Right atrium auricular region (tissue), 2 donors: ENCODE results near the gene CUZD1. TPM values are rescaled to one million over a fixed set of nuclear protein-coding genes. Genes with fewer than 3 reads are reported as not detected.
"Not testable (repeated sequence)": the region's sequence is repeated elsewhere in the genome, so short reads cannot be mapped to it uniquely, and the experiment has no call there.

Experiments used
- DNase-seq: peaks from one replicate; pipeline ENCODE4 v3.0.0-alpha.2; 2019; ENCODE audit warnings: low spot score
- H3K27ac ChIP-seq, 2 donors: fragments of 200-600 bp; sonication (generic); 1 replicate in 1 of 2; 2 replicates in 1 of 2; pipeline ENCODE4 v1.5.1; 2016 to 2019
- H3K27me3 ChIP-seq, 2 donors: fragments of 200-600 bp; sonication (generic); one replicate each; pipeline versions ENCODE4 v1.5.1 to v1.6.0; 2017 to 2019
- H3K36me3 ChIP-seq: fragments of 200-600 bp; sonication (generic); one replicate; pipeline ENCODE4 v1.5.1; 2016
- H3K4me1 ChIP-seq, 2 donors: fragments of 200-600 bp; sonication (generic); one replicate each; pipeline versions ENCODE4 v1.5.1 to v1.6.0; 2017 to 2019
- H3K4me3 ChIP-seq, 2 donors: fragments of 200-600 bp; sonication (generic); 1 replicate in 1 of 2; 2 replicates in 1 of 2; pipeline ENCODE4 v1.5.1; 2017 to 2019; ENCODE audit warnings: mild to moderate bottlenecking in 1 of 2, moderate library complexity in 1 of 2
- H3K9me3 ChIP-seq, 2 donors: fragments of 200-600 bp; sonication (generic); one replicate each; pipeline ENCODE4 v1.5.1; 2019
- total RNA-seq, 2 donors: library from RNA; depleted of rRNA; stranded (reverse); fragments of >200 nt; gene quantifications; one replicate each; pipeline ENCODE4 v1.1.0, GENCODE V29; 2016
- TF ChIP-seq, protein P1 (sequence below), 2 donors: fragments of 200-600 bp; sonication (generic); IDR thresholded peaks; one replicate each; pipeline ENCODE4 v1.5.1; 2019; ENCODE audit warnings: antibody characterized with exemption in 2 of 2

CUZD1 gene
- total RNA-seq, 2 donors from 2014 or later, result 0.31 TPM; not detected in 1

- H3K9me3 ChIP-seq, result no peaks in the 10 kb centered on the region
- H3K4me1 ChIP-seq, result no peaks in the 10 kb centered on the region
- DNase-seq, result no peak
- no peaks in the 10 kb centered on the region for H3K27me3 ChIP-seq
- no peaks in the 10 kb centered on the region for H3K36me3 ChIP-seq
- no peak overlapping the region for H3K4me3 ChIP-seq
- TF ChIP-seq, protein P1, sequence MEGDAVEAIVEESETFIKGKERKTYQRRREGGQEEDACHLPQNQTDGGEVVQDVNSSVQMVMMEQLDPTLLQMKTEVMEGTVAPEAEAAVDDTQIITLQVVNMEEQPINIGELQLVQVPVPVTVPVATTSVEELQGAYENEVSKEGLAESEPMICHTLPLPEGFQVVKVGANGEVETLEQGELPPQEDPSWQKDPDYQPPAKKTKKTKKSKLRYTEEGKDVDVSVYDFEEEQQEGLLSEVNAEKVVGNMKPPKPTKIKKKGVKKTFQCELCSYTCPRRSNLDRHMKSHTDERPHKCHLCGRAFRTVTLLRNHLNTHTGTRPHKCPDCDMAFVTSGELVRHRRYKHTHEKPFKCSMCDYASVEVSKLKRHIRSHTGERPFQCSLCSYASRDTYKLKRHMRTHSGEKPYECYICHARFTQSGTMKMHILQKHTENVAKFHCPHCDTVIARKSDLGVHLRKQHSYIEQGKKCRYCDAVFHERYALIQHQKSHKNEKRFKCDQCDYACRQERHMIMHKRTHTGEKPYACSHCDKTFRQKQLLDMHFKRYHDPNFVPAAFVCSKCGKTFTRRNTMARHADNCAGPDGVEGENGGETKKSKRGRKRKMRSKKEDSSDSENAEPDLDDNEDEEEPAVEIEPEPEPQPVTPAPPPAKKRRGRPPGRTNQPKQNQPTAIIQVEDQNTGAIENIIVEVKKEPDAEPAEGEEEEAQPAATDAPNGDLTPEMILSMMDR (IDR thresholded peaks at IDR 0.05), result no peak
- H3K27ac ChIP-seq, result no peak overlapping the region
These were observed 19.2 kb upstream of the CUZD1 start for GRCh38 chr10:122864901-122865300.

DNA sequence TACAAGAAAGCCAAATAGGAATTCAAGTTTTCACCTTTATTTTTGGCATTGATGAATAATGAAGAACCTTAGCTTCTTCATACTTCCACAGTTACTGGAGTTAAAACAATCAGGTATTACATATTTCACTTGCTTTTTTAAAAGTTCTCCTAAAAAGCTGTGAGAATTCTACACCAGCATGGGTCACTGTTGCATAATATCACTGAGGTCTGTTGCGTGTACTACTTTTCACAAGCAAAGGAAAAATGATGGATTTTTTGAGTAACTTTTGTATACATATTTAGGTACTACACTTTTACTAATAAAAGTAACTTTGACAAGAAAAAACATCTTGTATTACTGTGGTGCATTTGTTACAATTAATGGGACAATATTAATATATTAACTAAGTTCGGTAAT is 18.5 kb upstream of the CUZD1 start:
- TF ChIP-seq, protein P1 (IDR thresholded peaks at IDR 0.05), result no peak
- Histone ChIP-seq H3K27me3 (no peaks in the 10 kb centered on the region), H3K36me3 (no peaks in the 10 kb centered on the region), H3K9me3 (no peaks in the 10 kb centered on the region), H3K4me3 (no peak overlapping the region), H3K27ac (no peak overlapping the region), H3K4me1 (no peaks in the 10 kb centered on the region)
- no peak for DNase-seq

GRCh38 chr10:122863216-122864193 is 17.8 kb upstream of the CUZD1 start:
- TF ChIP-seq, protein P1 (IDR thresholded peaks at IDR 0.05), result no peak
- Histone ChIP-seq H3K4me1 (no peaks in the 10 kb centered on the region), H3K27me3 (no peaks in the 10 kb centered on the region), H3K27ac (no peak overlapping the region), H3K9me3 (no peaks in the 10 kb centered on the region), H3K36me3 (no peaks in the 10 kb centered on the region), H3K4me3 (no peak overlapping the region)
- DNase-seq, result no peak

GRCh38 chr10:122861711-122862161 is 16.1 kb upstream of the CUZD1 start:
- Histone ChIP-seq H3K27me3 (no peaks in the 10 kb centered on the region), H3K27ac (no peak overlapping the region), H3K36me3 (no peaks in the 10 kb centered on the region), H3K4me1 (no peaks in the 10 kb centered on the region), H3K9me3 (no peaks in the 10 kb centered on the region), H3K4me3 (no peak overlapping the region)
- no peak for DNase-seq
- TF ChIP-seq, protein P1 (IDR thresholded peaks at IDR 0.05), result no peak

GRCh38 chr10:122859527-122859926 is 13.9 kb upstream of the CUZD1 start:
- H3K9me3 ChIP-seq, result no peaks in the 10 kb centered on the region
- no peak overlapping the region for H3K27ac ChIP-seq
- H3K4me1 ChIP-seq, result no peaks in the 10 kb centered on the region
- DNase-seq, result no peak
- no peak overlapping the region for H3K4me3 ChIP-seq
- H3K36me3 ChIP-seq, result no peaks in the 10 kb centered on the region
- TF ChIP-seq, protein P1 (IDR thresholded peaks at IDR 0.05), result no peak
- no peaks in the 10 kb centered on the region for H3K27me3 ChIP-seq

DNA sequence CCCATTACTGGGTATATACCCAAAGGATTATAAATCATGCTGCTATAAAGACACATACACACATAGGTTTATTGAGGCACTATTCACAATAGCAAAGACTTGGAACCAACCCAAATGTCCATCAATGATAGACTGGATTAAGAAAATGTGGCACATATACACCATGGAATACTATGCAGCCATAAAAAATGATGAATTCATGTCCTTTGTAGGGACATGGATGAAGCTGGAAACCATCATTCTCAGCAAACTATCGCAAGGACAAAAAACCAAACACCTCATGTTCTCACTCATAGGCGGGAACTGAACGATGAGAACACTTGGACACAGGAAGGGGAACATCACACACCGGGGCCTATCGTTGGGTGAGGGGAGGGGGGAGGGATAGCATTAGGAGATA is 12.4 kb upstream of the CUZD1 start:
- DNase-seq, H3K27ac ChIP-seq, H3K4me1 ChIP-seq, H3K27me3 ChIP-seq, H3K36me3 ChIP-seq, H3K9me3 ChIP-seq, H3K4me3 ChIP-seq: not testable (repeated sequence)
